Left renal pelvis (tissue), 4 donors: ENCODE results near the gene CCDC169. TPM values are rescaled to one million over a fixed set of nuclear protein-coding genes. Genes with fewer than 3 reads are reported as not detected.
"Not testable (repeated sequence)": the region's sequence is repeated elsewhere in the genome, so short reads cannot be mapped to it uniquely, and the experiment has no call there.

Source experiments
- DNase-seq, 4 donors: peaks; one replicate each; pipeline ENCODE4 v3.0.0-alpha.2; 2013; ENCODE audit warnings: low read depth in 4 of 4, low spot score in 3 of 4
- polyA plus RNA-seq, 4 donors: library from polyadenylated mRNA; unstranded; fragments of 120-200 nt; gene quantifications; one replicate each; pipeline ENCODE4 v1.2.1, GENCODE V29; 2013; ENCODE audit not compliant: insufficient read length in 4 of 4

Gene CCDC169
- polyA plus RNA-seq, 4 donors: 2.8 to 7.5 (median 5.5) TPM

DNA sequence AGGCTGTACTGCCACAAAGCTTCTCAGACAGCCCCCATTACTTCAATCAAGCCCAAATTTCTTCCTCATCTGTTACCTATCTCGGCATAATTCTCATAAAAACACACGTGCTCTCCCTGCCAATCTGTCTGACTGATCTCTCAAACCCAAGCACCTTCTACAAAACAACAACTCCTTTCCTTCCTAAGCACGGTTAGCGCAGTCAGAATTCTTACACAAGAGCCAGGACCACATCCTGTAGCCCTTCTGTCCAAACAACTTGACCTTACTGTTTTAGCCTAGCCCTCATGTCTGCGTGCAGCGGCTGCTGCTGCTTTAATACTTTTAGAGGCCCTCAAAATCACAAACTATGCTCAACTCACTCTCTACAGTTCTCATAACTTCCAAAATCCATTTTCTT, 22.2 kb upstream of the CCDC169 start:
- DNase-seq: not testable (repeated sequence)

GRCh38 chr13:36313047-36313969, 15.7 kb upstream of the CCDC169 start:
- DNase-seq: no peak

- no peak for DNase-seq
These were observed 12.9 kb upstream of the CCDC169 start for GRCh38 chr13:36310417-36311108.

GRCh38 chr13:36302289-36302688, 4.7 kb upstream of the CCDC169 start:
- DNase-seq: no peak

DNA sequence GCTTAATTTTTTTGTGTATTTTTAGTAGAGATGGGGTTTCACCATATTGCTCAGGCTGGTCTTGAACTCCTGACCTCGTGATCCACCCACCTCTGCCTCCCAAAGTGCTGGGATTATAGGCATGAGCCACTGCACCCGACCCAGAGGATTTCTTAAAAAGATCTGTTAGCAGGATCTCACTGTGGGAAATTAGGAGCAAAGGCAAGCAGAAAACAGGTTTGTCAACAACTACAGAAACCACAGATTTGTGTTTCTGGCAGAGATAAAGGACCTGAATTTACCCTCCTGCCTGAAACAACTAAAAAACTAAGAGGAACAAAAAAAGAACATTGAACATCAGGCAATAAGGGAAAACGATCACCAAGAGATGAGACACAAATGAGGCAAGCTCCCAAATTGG, 1.9 kb upstream of the CCDC169 start:
- DNase-seq: not testable (repeated sequence)

DNA sequence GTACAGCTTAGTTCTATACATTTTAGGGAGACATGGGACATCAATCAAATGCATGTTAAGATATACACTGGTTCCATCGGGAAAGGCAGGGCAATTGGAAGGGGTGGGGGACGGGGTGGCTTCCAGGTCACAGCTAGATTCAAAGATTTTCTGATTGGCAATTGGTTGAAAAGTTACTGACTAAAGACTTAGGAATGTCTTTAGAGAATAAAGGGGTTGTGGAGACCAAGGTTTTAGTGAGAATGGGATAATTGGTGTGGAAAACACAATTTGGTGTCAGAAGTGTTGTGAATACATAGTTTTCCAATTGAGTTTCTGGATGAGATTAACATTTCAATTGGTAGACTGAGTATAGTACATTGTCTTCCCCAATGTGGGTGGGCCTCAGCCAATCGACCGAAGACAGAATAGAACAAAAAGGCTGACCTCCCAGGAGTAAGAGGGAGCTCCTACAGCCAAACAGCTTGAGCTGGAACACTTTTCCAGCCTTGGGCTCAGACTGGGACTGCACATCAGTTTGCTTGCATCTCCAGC, 988 bp upstream of the CCDC169 start:
- DNase-seq: no peak

DNA sequence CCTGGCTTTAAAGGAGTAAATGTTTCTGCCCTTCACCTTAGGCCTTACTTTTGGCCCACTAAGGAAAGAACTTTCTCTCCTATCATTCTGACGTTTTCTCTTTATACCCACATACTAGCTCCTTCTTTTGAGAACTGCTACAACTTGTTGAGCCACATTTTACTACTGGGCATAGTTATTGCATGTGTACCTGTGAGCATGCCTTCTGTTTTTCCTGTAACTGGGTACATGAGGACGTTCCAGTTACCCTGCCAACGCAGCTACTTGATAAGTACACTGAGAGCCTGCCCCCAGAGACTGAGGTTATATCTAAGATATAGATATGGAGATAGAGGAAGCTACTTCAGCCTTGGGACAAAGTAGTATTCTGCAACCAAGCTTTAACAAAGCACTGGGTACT, 3.5 kb downstream of the CCDC169 start:
- DNase-seq: no peak

DNA sequence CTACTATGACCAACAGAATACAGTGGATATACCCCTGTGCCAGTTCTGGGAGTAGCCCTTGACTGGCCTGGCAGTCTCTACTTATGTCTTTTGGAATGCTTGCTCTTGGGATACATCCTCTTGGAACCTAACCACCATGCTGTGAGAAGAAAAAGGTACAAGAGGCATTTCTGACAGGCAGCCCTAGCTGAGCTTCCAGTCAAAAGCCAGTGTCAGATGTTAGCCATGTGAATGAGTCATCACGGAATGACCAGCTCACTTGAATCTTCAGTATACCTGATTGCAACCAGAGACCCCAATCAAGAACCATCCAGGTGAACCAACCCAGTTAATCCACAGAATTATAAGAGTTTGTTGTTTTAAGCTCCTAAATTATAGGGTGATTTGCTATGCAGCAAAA, 4.1 kb downstream of the CCDC169 start:
- DNase-seq: no peak

- no peak for DNase-seq
These were observed 8.7 kb downstream of the CCDC169 start for GRCh38 chr13:36288794-36289391.

DNA sequence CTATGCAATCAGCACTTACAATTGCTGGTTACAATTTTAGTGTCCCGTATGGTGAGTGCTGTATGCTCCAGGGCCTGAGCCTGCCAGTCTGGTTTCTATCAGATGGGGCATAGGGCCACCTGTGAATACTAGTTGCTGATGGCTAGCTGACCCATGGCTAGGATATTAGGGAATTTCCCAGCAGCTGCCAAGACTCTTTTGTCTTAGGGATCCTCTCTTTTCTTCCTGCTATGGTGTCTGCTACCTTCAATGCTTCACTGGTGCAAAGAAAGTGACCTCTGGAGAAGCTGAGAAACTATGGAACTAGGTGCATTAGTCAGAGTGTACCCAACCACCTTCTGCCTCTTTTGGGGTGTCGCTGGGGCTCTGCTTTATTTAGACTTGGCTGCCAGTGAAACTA, 11.6 kb downstream of the CCDC169 start:
- DNase-seq: no peak

GRCh38 chr13:36282821-36283432, 14.7 kb downstream of the CCDC169 start:
- DNase-seq: peak in 1 of 4 donors; percentile 14

DNA sequence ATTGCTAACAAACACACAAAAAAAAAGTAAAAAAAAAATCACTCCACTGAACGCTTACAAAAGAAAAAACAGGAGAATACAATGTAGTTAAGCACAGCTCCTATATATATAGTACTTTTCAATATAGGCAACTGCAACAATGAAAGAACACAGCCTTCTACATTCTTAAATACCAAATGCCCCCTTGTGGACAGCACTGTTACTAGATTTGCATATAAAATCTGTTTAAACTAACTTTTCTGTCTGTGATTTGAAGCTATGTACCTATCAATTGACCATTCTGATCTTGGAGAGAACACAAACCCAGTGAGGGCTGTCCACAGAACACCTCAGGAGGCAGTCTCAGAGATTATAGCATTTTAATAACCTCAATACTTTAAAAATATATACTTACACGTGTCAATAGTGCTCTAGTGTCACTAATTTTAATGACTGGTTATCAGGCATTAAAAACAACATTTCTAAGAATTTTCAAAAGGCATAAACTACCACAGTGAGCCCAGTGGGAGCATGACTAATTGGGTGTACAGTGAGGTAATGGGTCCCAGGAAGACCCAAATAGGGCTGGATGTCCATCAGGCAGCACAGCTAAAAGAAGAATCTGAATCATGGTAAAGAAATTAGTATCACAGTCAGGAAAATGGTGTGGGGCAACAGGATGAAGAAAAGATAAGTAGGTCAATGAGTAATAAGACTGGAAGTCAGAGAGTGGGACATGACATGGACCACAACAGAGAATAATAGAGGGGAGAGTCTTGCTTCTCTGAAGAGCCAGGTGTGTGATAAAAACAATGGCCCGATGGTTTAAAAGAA, 22.2 kb downstream of the CCDC169 start:
- DNase-seq: peak in 3 of 4 donors; percentile 16 to 42 (median 36)

GRCh38 chr13:36273431-36273830, 24.2 kb downstream of the CCDC169 start:
- no peak for DNase-seq

DNA sequence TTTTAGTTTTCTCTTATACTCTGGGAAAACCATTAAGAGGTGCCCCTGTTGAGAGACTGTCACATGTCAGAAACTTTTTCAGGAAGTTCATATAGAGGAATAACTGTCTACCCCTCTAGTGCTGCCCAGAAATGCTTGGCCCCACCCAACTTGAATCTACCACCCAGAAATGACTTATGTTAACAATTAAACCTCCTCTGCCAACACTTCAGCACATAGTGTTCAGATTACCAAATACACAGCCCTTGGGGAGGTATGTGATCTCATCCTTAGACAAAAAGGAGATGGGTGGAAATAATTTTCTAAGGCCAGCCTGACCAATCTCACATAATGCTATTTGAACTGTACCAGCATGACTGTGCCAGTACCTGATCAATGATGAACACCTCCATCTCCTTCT, 35.6 kb downstream of the CCDC169 start:
- no peak for DNase-seq

DNA sequence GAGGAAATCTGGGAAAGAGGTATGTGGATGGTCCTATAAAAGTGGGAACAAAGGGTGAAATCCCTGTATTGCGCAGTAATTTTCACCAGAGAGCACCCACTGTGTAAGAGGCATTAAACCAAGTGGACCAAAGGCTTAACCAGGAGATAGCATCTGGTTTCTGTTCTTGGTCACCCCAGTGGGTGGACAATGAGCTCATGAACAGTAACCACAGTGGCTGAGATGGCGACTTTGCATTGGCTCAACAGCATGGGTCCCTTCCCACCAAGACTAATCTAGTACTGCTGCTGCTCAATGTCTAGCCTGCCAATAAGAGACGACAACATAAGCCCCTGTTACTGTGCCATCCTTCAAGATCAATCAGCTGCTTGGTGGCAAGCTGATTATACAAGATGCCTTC, 36.6 kb downstream of the CCDC169 start:
- DNase-seq: no peak

- DNase-seq: no peak
These were observed 38.1 kb downstream of the CCDC169 start for GRCh38 chr13:36259361-36260137.

DNA sequence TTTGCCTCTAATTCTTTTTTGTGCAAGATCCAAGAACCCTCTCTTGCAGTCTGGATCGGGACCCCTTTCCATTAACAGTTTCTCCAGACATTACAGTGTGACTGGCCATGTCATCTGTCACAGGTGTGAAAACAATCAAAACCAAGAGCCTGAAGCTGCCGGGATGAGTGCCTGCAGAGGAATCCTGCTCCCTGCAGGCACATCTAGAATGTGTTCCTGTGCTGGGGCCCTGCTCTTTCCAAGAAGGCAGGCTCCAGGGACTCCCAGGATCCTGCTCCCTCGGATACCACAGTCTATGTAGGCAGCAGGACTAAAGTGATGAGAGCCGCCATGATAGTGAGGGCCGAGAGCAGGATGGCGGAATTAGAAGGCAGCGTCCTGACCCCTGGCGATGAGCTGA, 38.8 kb downstream of the CCDC169 start:
- DNase-seq: no peak

GRCh38 chr13:36251526-36251925, 46.1 kb downstream of the CCDC169 start:
- DNase-seq: no peak

DNA sequence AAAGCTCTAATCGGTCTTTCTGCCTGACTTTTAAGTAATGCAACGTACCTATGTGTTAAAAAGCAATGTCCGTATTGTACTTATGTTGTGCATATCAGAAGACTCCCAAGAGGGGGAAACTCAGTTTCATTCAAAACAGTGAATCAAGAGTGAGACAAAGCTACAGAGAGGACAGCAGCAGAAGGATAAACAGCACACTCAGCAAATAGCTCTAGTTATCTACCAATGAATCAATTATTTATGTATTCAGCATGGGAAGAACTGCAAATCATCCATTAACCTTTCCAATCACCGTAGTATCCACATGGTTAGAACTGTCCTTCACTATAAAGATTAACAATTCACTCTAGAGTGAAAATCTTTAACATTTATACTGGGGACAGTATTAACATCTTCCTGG, 46.6 kb downstream of the CCDC169 start:
- no peak for DNase-seq
